NCI-H2227 (cell line): Measurements from ENCODE around the gene COMT.

Experiments
- DNase-seq: peaks from one replicate; lab custom pipeline; 2025; ENCODE audit not compliant: unreplicated experiment; lab: John Stamatoyannopoulos, UW

The COMT gene

DNA sequence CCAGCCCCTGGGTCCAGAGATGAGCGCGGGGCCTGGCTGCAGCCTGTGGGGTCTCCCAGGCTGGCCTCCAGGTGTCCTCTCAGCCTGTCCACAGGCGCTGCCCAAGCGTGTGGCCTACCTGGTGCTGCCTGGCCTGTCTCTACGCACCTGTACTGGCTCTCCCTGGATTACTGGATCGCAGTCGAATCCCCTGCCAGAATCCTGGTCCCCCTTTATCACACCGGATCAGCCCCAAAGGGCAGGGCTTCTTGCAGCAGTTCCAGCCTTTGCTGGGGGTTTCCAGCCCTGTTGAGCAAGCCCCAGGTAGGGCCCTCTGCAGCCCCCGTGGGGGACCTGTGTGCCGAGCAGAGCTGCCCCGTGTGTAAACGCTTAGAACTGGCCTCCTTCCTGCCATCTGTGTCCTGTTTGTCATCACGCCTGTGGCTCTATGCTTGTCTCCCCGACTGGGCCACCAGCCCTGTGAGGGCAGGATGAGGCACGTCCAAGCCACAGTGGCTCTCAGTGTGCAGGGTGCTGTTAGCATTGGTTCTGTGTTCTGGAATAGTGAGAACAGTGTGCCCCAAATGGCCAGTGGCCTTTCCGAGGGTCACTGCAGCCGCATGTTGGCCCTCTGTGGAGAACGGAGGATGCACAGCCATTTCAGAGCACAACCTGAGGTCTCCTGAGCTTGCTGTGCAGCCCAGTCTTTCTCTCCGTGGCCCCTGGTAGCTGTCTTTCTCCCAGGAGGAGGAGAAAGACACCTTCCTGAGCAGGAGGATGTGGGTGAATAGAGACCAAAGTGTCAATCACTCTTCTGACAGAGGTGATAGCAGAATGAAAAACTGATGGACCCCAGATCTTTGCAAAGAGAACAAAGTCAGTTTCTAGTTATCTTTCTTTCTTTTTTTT is 13.9 kb downstream of the COMT start:
- DNase-seq = no peak

DNA sequence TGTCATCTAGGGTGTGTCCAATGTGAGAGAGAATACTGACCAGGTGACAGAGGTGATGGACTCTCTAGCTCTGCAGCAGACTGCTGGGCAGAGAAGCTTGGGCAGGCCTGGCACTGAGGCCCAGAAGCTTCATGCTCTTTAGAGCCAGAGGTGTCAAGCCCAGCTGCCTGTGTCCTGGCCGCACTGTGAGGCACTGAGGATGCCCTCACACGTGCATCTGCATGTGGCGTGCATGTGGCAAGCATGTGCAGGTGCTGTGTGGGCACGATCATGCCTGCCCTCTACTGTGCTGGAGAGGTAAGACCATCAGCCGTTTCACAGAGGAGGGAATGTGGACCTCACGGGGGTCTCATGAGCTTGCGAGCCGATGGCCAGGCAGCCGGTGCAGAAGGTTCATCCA is 15.9 kb downstream of the COMT start:
- no peak for DNase-seq

DNA sequence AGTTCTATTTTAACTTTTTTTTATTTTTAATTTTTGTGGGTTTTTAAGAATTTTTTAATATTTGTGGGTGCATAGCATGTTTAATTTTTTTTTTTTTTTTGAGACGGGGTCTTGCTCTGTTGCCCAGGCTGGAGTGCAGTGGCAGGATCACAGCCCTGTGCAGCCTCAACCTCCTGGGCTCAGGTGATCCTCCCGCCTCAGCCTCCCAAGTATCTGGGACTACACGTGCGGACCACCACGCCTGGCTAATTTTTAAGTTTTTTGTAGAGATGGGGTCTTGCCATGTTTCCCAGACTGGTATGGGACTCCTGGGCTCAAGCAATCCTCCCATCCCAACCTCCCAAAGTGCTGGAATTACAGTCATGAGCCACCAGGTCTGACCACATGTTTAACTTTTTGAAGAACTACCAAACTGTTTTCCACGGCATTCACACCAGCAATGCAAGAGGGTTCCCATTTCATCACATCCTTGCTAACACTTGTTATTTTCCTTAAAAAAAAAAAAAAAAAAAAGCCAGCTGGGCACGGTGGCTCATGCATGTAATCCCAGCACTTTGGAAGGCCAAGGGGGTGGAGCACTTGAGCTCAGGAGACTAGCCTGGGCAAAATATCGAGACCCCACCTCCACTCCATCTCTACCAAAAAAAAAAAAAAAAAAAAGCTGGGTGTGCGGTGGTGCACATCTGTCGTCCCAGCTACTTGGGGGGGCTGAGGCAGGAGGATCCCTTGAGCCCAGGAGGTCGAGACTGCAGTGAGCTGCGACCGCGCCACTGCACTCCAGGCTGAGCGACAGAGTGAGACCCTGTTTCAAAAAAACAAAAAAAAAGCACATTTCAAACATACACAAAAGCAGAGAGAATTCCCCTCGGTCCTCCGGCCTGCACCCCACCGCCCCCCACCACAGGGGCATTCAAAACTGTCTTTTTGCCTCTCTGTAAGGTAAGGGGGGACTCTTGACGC is 16.8 kb downstream of the COMT start:
- no peak for DNase-seq

DNA sequence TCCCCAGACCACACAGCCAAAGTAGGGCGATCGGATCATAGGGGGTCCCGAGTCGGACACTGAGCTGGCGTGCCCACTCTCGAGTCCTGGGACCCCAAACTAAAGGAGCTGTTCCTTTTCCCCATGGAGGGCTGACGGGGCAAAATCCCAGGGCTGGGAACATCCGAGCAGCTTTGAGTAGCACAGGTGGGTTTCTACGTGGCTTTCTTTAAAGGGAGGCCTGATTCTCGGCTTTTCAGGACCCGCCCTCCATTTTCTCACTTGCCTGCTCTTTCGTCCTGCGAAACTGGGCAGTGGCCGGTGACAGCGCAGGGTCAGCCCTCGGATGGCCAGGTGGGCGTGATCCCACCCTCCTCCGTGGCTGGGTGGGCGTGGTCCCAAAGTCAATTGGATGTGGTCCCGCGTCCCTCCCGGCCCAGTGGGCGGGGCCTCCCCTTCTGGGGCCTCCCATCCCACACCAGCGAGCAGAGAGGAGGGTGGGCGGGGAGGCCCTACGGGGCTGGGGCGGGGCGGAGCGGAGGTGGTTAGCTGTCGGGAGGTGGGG is 17.5 kb downstream of the COMT start:
- peak; percentile 92 for DNase-seq

DNA sequence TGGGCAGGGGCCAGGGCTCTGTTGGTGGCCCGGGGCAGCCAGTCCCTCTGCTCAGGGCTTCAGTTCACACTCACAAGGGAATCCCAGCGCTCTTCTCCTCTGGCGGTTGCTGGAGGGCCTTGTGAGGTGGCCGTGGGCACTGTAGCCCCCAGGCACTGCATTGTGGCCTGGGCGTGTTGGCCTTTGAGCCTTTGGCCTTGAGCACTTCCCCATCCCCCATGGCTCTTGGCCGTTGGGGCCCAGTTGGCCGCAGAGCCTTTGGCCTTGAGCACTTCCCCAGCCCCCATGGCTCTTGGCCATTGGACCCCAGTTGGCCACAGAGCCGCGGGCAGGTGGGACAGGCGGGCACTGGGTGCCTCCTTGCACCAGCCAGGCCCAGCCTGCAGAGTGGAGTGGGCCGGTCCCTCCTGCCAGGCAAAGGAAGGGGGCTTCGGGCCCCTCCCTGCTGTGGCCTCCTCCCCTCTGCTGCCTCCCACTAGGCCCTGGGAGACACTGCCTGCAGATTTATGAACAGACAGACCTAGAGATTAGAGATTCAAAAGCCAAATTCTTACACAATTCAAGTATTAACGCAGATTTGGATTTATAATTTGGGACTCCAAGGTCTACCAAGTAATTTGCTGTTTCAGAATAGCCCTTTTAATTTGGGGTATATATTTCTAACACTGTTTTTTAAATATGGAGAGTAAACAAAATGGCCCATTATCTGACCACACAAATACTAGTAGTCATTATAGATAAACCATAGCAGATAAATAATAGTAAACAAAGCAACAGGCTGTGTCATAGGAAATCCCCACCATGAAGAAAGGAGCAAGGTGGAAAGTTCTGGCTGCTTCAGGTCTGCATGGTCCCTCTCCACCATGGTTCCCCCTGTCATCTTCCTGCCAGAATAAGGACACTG is 18.3 kb downstream of the COMT start:
- DNase-seq = peak; percentile 29

DNA sequence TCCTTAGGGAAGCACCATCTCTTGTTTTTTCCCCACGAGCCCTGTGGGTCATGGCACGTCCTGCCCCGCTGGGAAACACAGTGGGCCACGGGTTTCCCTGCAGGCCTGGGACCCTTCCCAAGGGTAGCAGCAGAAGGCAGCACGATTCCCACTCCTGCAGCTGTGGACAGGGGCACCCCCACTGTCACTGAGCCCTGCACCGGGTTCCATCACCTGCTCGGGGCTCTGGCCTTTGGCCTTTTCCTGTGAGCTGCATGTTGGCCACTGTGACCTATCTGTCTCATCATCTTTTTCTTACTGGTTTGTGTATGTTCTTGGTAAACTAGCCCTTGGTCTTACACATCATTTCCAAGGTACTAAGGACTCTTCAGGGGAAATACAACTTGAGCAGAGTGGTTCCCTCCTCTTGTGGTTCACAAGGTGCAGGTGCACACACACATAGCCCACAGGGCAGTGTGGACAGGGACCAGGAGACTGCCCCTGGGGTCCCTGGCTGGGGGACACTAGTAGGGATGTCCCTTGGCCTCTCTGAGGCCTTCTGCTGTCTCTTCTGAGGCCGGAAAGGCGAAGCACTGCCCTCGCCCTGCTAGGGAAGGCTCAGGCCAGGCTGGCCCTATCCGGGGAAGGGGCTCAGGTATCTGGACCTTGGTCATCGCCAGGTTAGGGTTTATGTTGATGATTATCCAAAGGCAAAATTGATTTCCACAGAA is 19.1 kb downstream of the COMT start:
- no peak for DNase-seq

DNA sequence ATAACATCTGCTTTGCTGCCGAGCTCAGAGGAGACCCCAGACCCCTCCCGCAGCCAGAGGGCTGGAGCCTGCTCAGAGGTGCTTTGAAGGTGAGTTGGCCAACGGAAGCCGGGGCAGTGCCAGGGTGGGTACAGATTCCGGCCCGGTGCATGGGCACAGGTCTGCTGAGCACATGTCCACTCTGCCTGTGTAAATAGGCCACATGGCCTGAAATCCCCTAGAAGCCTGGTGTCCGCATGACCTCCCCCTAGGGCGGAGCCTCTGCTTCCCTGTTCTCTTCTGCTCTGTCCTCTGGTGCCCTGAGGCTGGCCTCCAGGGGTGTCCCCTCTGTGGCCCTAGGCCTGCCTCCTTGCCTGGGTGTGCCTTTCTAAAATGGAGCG is 19.6 kb downstream of the COMT start:
- no peak for DNase-seq

DNA sequence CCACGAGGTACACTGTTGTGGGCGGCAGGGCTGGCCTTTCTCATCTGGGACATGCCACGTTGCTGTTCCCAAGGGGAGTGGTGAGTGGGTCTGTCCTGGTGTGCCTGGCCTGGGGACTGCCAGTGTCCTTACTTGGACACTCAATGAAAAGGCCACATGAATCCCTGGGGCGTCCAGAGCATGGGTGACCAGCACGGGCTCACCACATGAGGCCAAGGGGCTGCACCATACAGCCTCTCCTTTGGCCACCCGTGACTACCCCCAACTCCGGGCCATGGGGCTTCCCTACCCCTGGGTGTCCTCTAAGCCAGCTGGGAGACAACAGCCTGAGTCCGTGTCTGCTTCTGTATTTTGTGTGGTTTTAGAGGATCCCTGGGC is 20.3 kb downstream of the COMT start:
- no peak for DNase-seq

DNA sequence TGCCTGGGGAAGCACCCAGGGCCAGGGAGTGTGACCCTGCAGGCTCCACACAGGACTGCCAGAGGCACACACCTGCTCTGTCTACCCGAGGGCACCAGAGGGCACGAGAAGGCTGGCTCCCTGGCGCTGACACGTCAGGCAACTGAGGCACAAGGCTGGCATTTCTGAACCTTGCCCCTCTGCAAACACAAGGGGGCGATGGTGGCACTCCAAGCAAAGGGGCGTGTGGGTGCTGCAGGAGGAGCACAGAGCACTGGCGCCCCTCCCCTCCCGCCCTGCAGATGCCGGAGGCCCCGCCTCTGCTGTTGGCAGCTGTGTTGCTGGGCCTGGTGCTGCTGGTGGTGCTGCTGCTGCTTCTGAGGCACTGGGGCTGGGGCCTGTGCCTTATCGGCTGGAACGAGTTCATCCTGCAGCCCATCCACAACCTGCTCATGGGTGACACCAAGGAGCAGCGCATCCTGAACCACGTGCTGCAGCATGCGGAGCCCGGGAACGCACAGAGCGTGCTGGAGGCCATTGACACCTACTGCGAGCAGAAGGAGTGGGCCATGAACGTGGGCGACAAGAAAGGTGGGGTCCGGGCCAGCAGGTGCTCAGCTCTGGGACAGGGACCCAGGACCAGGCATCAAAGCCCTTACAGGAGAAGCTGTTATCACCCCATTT is 20.8 kb downstream of the COMT start:
- DNase-seq = peak; percentile 77

DNA sequence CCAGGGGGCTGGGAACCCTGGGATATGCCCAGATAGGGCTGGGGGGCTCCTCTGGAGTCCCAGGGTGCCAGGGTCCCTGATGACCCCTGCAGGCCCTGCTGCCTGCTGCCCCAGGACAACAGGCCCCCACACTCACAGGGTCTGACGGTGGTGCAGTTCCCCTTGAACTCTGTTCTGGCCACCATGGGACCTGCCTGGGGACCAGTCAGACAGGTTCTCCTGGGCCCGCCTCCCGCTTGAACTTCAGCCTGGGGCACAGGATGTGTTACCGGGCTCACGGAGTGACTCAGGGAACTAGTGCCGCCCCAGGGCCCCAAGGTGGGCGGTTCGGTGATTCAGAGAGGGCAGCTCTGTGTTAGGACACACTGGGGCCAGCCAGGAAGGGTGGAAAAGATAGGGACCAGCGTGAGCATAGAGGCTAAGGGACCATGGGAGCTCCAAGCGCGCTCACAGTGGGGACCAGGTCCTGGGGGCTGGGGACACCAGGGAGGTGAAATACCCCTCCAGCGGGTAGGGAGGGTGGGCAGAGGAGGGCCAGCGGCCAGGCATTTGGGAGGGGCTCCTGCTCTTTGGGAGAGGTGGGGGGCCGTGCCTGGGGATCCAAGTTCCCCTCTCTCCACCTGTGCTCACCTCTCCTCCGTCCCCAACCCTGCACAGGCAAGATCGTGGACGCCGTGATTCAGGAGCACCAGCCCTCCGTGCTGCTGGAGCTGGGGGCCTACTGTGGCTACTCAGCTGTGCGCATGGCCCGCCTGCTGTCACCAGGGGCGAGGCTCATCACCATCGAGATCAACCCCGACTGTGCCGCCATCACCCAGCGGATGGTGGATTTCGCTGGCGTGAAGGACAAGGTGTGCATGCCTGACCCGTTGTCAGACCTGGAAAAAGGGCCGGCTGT is 21.6 kb downstream of the COMT start:
- no peak for DNase-seq

DNA sequence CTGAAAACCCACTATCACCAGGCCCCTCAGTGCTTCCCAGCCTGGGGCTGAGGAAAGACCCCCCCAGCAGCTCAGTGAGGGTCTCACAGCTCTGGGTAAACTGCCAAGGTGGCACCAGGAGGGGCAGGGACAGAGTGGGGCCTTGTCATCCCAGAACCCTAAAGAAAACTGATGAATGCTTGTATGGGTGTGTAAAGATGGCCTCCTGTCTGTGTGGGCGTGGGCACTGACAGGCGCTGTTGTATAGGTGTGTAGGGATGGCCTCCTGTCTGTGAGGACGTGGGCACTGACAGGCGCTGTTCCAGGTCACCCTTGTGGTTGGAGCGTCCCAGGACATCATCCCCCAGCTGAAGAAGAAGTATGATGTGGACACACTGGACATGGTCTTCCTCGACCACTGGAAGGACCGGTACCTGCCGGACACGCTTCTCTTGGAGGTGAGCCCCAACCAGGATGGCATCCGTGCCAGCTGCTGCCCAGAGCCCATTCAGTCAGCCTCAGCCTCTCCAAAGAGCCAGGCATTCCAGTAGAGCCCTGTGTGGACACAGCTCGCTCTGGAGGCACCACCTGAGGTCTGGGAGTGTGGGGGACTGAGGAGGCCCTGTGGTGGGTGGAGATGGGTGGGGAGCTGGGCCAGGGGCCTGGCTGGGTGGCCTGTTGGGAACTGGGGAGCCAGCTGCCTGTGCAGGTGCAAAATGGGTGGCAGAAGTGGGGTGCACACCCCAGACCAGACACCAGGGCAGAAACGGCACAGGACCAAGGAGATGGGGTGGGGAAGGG is 22.5 kb downstream of the COMT start:
- no peak for DNase-seq

DNA sequence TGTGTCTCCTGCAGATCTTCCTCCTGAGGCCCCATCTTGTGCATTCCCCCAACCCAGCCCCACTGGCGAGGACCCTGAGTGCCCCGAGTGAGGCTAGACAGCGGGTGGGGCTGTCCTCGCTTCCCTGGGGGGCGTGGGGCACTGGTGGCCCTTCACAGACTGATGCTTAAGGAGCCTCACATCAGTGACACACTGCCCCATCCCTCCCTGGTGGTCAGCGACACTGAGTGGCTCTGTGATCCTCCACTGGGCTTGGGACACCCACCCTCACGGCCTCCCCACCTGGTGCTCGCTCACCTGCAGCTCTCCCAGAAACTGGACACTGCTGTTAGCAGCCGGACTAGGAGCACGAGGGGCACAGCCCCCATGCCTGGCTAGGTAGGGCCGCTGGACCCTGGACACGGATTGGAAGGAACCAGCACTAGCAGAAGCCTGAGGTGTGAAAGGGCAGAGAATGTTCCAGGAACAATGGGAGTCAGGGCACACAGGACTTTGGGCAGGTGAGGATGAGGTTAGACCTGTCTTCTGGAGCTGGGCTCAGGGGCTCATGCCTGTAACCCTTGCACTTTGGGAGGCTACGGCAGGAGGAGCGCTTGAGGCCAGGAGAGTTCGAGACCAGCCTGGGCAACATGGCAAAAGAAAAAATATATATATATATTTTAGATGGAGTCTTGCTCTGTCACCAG is 23.3 kb downstream of the COMT start:
- DNase-seq = no peak

DNA sequence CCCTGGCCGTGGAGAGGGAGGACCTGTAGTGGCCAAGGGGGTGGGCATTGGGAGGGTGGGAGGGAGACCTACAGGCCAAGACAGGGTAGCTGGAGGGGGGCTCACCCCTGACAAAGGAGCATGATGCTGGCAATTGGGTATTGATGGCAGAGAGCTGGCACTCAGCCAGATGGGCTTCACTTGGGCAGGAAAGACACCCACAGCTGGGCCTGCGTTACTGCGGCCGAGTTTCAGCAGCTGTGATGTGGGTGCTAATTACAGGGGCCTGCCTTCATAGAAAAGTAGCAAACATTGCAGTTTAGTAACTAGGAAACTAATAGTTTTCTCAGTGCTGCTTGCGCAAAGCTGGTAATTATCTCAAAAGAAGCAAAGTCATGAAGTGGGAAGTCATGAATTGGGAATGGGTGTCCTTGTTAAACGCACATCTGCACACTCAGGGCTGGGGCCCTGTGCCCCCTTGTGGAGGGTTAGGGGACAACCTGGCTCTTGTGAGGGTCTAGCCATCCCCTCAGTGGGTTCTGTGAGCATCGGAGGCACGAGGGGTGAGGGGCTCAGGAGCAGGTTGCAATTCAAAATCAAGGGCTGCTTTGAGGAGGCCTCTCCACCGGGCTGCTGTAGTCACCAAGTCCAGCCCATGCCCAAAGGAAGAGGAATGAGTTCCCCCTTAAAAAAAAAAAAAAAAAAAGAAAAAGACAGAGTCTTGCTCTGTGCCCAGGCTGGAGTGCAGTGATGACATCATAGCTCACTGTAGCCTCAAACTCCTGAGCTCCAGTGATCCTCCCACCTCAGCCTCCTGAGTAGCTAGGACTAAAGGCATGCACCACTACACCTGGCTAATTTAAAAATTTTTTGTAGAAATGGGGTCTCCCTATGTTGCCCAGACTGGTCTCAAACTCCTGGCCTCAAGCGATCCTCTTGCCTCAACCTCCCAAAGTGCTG is 24.5 kb downstream of the COMT start:
- DNase-seq = peak; percentile 93

DNA sequence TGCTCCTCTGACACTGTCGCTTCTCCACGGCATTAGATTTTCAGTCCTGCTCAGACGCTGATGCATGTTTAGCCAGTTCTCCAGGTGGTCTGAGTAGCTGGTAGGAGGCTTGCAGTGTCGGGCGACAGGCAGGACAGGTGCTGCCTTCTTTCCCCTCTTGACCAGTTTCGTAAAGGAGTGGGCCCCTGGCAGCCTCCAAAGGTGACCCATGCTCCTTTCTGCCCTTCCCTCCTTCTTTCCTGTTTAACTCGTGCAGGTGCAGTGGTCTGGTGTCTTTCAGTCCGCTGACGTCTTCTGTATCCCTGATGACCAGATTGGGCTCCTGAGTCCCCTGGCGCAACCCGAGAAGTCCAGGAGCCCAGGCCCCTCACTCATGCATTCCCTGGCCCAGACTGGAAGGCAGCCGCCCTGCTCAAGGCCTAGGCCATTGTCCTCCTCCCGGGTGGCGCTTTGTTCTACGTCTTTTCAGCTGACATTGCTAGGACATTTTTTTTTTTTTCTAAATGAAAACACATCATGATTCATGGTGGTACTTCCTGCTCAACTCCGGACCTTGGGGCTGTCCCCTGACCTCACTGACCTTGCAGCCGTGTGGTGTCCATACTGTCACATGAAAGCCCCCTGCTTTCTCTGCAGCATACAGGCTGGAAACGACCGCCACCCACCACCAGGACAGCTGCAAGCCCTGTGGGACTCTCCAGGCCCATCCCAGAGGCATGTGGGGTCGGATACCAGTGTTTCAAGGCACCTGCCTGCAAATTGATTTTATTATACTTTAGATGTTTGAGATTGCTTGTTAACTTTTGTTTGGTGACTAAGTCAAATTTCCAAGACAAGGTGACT is 25.6 kb downstream of the COMT start:
- DNase-seq = no peak

DNA sequence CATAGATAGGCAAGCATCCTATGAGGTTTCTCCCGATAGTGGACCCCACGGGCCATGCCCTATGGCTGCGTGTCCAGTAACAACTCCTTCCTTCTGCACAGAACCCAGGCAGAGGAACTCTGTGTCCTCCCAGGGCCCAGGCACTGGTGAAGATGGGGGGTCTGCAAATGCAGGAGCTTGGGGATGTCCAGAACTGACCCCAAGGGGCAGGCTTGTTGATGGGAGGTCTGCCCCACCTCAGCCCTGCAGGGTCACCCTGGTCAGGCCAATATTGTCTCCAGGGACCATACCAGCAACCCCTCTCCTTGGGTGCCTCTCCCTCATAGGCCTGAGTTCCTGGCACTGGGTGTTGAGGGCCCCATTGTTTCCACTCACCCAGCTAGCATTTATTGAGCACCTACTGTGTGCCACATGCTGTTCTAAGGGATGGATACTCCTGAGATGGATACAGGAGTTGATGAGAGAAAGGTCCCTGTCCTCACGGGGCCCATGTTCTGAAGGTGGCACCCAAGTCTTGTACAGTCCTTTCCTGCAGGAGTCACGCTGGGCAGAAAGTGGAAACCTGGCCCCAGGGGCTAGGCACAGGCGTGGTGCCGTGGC is 26.4 kb downstream of the COMT start:
- DNase-seq = no peak
